ENCODE results near the gene MAMSTR.
A peak's percentile ranks its signal among the peaks of the same experiment; 100 is the strongest.

The MAMSTR gene

GRCh38 chr19:48716562-48717291 is 2.8 kb downstream of the MAMSTR start:
- no peak for TF ChIP-seq CTCF (IDR thresholded peaks at IDR 0.05)
- H3K4me1 ChIP-seq (ENCODE audit: control insufficient read depth in 1 of 2, insufficient read depth in 1 of 2, low read depth in 1 of 2, low read length in 1 of 2) = peaks cover 15 to 20% of the 10 kb centered on the region in 2 experiments
- H3K27ac ChIP-seq = no peak overlapping the region
- H3K4me3 ChIP-seq (ENCODE audit: low read depth in 1 of 2, low read length in 1 of 2) = no peak overlapping the region
- H3K9me3 ChIP-seq = no peaks in the 10 kb centered on the region
- peaks cover 19% of the 10 kb centered on the region for H3K27me3 ChIP-seq
- no peaks in the 10 kb centered on the region for H3K36me3 ChIP-seq

GRCh38 chr19:48715681-48716171 is 3.8 kb downstream of the MAMSTR start:
- no peak overlapping the region for H3K27ac ChIP-seq

GRCh38 chr19:48714759-48715675 is 4.5 kb downstream of the MAMSTR start:
- Histone ChIP-seq H3K4me1 (ENCODE audit: control insufficient read depth in 1 of 2, insufficient read depth in 1 of 2, low read depth in 1 of 2, low read length in 1 of 2) (peaks cover 9 to 16% of the 10 kb centered on the region in 2 experiments), H3K27ac (peak overlapping the region; percentile 45), H3K9me3 (no peaks in the 10 kb centered on the region), H3K4me3 (ENCODE audit: low read depth in 1 of 2, low read length in 1 of 2) (peak overlapping the region; percentile 55 to 63), H3K36me3 (no peaks in the 10 kb centered on the region), H3K27me3 (peaks cover 19% of the 10 kb centered on the region)
- TF ChIP-seq CTCF (IDR thresholded peaks at IDR 0.05) = no peak

More at GRCh38 chr19:48715681-48716171, 3.8 kb downstream of the MAMSTR start:
- no peak for TF ChIP-seq CTCF (IDR thresholded peaks at IDR 0.05)
- H3K4me1 ChIP-seq (ENCODE audit: control insufficient read depth in 1 of 2, insufficient read depth in 1 of 2, low read depth in 1 of 2, low read length in 1 of 2) = peaks cover 11 to 19% of the 10 kb centered on the region in 2 experiments
- H3K9me3 ChIP-seq = no peaks in the 10 kb centered on the region
- peaks cover 19% of the 10 kb centered on the region for H3K27me3 ChIP-seq
- H3K4me3 ChIP-seq (ENCODE audit: low read depth in 1 of 2, low read length in 1 of 2) = no peak overlapping the region
- H3K36me3 ChIP-seq = no peaks in the 10 kb centered on the region

GRCh38 chr19:48713864-48714755 is 5.4 kb downstream of the MAMSTR start:
- H3K36me3 ChIP-seq = no peaks in the 10 kb centered on the region
- H3K4me1 ChIP-seq (ENCODE audit: control insufficient read depth in 1 of 2, insufficient read depth in 1 of 2, low read depth in 1 of 2, low read length in 1 of 2) = peaks cover 9 to 16% of the 10 kb centered on the region in 2 experiments
- peak overlapping the region; percentile 45 for H3K27ac ChIP-seq
- peaks cover 19% of the 10 kb centered on the region for H3K27me3 ChIP-seq
- peak overlapping the region; percentile 55 to 63 for H3K4me3 ChIP-seq (ENCODE audit: low read depth in 1 of 2, low read length in 1 of 2)
- H3K9me3 ChIP-seq = no peaks in the 10 kb centered on the region
- no peak for TF ChIP-seq CTCF (IDR thresholded peaks at IDR 0.05)
